Dedifferentiated amniotic fluid mesenchymal stem cell (primary cell): ENCODE results near the gene TENM3.

Experiments
- DNase-seq: peaks from one replicate; pipeline ENCODE4 v3.0.0-alpha.2; 2016; ENCODE audit errors: extremely low spot score

TENM3 gene

GRCh38 chr4:182400790-182401189 lies 157.6 kb downstream of the TENM3 start:
- no peak for DNase-seq

GRCh38 chr4:182404376-182404775 lies 161.2 kb downstream of the TENM3 start:
- no peak for DNase-seq

- DNase-seq = no peak
Measured at GRCh38 chr4:182405087-182405486, 161.9 kb downstream of the TENM3 start.

- no peak for DNase-seq
Measured at GRCh38 chr4:182409271-182409670, 166.1 kb downstream of the TENM3 start.

GRCh38 chr4:182411391-182411790 lies 168.2 kb downstream of the TENM3 start:
- DNase-seq = no peak

- DNase-seq = no peak
Measured at GRCh38 chr4:182413550-182413949, 170.3 kb downstream of the TENM3 start.

GRCh38 chr4:182415116-182415515 lies 171.9 kb downstream of the TENM3 start:
- DNase-seq = no peak

- DNase-seq = no peak
Measured at GRCh38 chr4:182416067-182416466, 172.9 kb downstream of the TENM3 start.

- DNase-seq = no peak
Measured at GRCh38 chr4:182418054-182418734, 175.0 kb downstream of the TENM3 start.

GRCh38 chr4:182420189-182420588 lies 177.0 kb downstream of the TENM3 start:
- no peak for DNase-seq

GRCh38 chr4:182421753-182422152 lies 178.6 kb downstream of the TENM3 start:
- DNase-seq = no peak

GRCh38 chr4:182425302-182425701 lies 182.1 kb downstream of the TENM3 start:
- DNase-seq = no peak

GRCh38 chr4:182426901-182427300 lies 183.7 kb downstream of the TENM3 start:
- no peak for DNase-seq

GRCh38 chr4:182427554-182427953 lies 184.4 kb downstream of the TENM3 start:
- peak; percentile 36 for DNase-seq

- DNase-seq = no peak
Measured at GRCh38 chr4:182429896-182430295, 186.7 kb downstream of the TENM3 start.

- no peak for DNase-seq
Measured at GRCh38 chr4:182432819-182433218, 189.6 kb downstream of the TENM3 start.

- DNase-seq = no peak
Measured at GRCh38 chr4:182434720-182435119, 191.5 kb downstream of the TENM3 start.

GRCh38 chr4:182435401-182435800 lies 192.2 kb downstream of the TENM3 start:
- no peak for DNase-seq

- no peak for DNase-seq
Measured at GRCh38 chr4:182443070-182443469, 199.9 kb downstream of the TENM3 start.

- DNase-seq = no peak
Measured at GRCh38 chr4:182447767-182448280, 204.6 kb downstream of the TENM3 start.

- DNase-seq = peak; percentile 87
Measured at GRCh38 chr4:182448281-182449151, 205.3 kb downstream of the TENM3 start.

GRCh38 chr4:182449186-182449929 lies 206.2 kb downstream of the TENM3 start:
- DNase-seq = peak; percentile 40
